A549 (cell line): Measurements from ENCODE around the gene SLCO4A1. TPM values are rescaled to one million over a fixed set of nuclear protein-coding genes. Genes with fewer than 3 reads are reported as not detected.

Experiments
- ATAC-seq, 2 experiments: fragments of 200-7000 bp in 1 of 2; fragments of >200 bp in 1 of 2; cut with Nextera tagmentation in 1 of 2; cut with Tn5 transposase in 1 of 2; 3 replicates each; pipeline versions ENCODE4 v1.8.0 to v1.9.1; 2018 to 2020; ENCODE audit warnings: mild to moderate bottlenecking in 1 of 2, moderate library complexity in 1 of 2
- CTCF ChIA-PET: fragments of 300-600 bp; sonication (Branson Sonifier 250); formaldehyde crosslinking; extraction: SDS; loops from one replicate; lab custom pipeline; 2021; ENCODE audit warnings: antibody characterized with exemption, inconsistent platforms; lab: Yijun Ruan, JAX
- POLR2A ChIA-PET: fragments of 350-600 bp; formaldehyde crosslinking; extraction: SDS; loops from one replicate; lab custom pipeline; 2021; ENCODE audit warnings: antibody characterized with exemption, inconsistent platforms; lab: Yijun Ruan, JAX
- DNase-seq, 2 experiments: peaks; one replicate each; pipeline versions ENCODE4 v3.0.0 to v3.0.0-alpha.2; 2011 to 2016; ENCODE audit warnings: low read depth in 1 of 2, low spot score in 1 of 2
- FAIRE-seq: peaks from 2 replicates; lab custom pipeline; 2011; peaks lifted over from hg19 to GRCh38; lab: Jason Lieb, UNC
- H3K27ac ChIP-seq, 2 experiments: fragments of >200 bp; sonication (Bioruptor Twin); formaldehyde crosslinking; 3 replicates each; pipeline ENCODE4 v1.5.1; 2016 to 2017
- H3K4me1 ChIP-seq: fragments of >200 bp; sonication (Bioruptor Twin); formaldehyde crosslinking; 3 replicates; pipeline ENCODE4 v1.6.1; 2016
- H3K4me2 ChIP-seq: fragments of >200 bp; sonication (Bioruptor Twin); formaldehyde crosslinking; 3 replicates; pipeline ENCODE4 v1.6.1; 2016
- H3K4me3 ChIP-seq: fragments of >200 bp; sonication (Bioruptor Twin); formaldehyde crosslinking; 3 replicates; pipeline ENCODE4 v1.5.1; 2016
- H3K9me3 ChIP-seq: fragments of >200 bp; sonication (Bioruptor Twin); formaldehyde crosslinking; 3 replicates; pipeline ENCODE4 v1.6.1; 2016
- BHLHE40 ChIP-seq: IDR thresholded peaks from 2 replicates; pipeline ENCODE4 v1.6.1; 2012; ENCODE audit warnings: low read depth, low read length, inconsistent platforms
- CBX2 ChIP-seq: fragments of 200-600 bp; sonication (generic); IDR thresholded peaks from 2 replicates; pipeline ENCODE4 v1.6.1; 2016; ENCODE audit warnings: low read depth, mild to moderate bottlenecking, borderline replicate concordance
- CHD2 ChIP-seq: fragments of 150-350 bp; IDR thresholded peaks from 2 replicates; pipeline ENCODE4 v1.6.1; 2014; ENCODE audit warnings: low read length; ENCODE audit not compliant: partially characterized antibody
- CHD4 ChIP-seq: fragments of 200-600 bp; sonication (generic); IDR thresholded peaks from 2 replicates; pipeline ENCODE4 v1.6.1; 2016; ENCODE audit warnings: antibody characterized with exemption, mild to moderate bottlenecking, borderline replicate concordance
- EHMT2 ChIP-seq: fragments of 200-600 bp; sonication (generic); IDR thresholded peaks from 2 replicates; pipeline ENCODE4 v1.6.1; 2016; ENCODE audit warnings: antibody characterized with exemption, low read depth, mild to moderate bottlenecking, moderate library complexity
- ELK1 ChIP-seq: fragments of 150-350 bp; IDR thresholded peaks from 2 replicates; pipeline ENCODE4 v1.6.1; 2014; ENCODE audit warnings: low read depth, mild to moderate bottlenecking, low read length
- EP300 ChIP-seq, 2 experiments: fragments of >200 bp; sonication (Bioruptor Twin); formaldehyde crosslinking; IDR thresholded peaks; 2 replicates in 1 of 2; 3 replicates in 1 of 2; pipeline ENCODE4 v1.6.1; 2016 to 2017
- HEYL ChIP-seq: fragments of 250-450 bp; sonication (Bioruptor Pico); IDR thresholded peaks from 2 replicates; pipeline ENCODE4 v1.8.0; 2021; ENCODE audit warnings: mild to moderate bottlenecking, moderate library complexity
- HMGXB4 ChIP-seq: fragments of 250-450 bp; sonication (Bioruptor Pico); IDR thresholded peaks from 2 replicates; pipeline ENCODE4 v1.5.0; 2021; ENCODE audit warnings: mild to moderate bottlenecking, moderate library complexity, borderline replicate concordance
- HOXA7 ChIP-seq: fragments of 250-450 bp; sonication (Bioruptor Pico); IDR thresholded peaks from 2 replicates; pipeline ENCODE4 v1.5.0; 2020; ENCODE audit warnings: mild to moderate bottlenecking, moderate library complexity
- JUN ChIP-seq, 2 experiments: fragments of >200 bp; sonication (Bioruptor Twin); formaldehyde crosslinking; IDR thresholded peaks; 2 replicates in 1 of 2; 3 replicates in 1 of 2; pipeline ENCODE4 v1.6.1; 2016 to 2017
- JUNB ChIP-seq: fragments of >200 bp; sonication (Bioruptor Twin); formaldehyde crosslinking; IDR thresholded peaks from 2 replicates; pipeline ENCODE4 v1.6.1; 2016
- KDM1A ChIP-seq: fragments of 200-600 bp; sonication (generic); IDR thresholded peaks from 2 replicates; pipeline ENCODE4 v1.6.1; 2016; ENCODE audit warnings: low read depth, mild to moderate bottlenecking
- MAFK ChIP-seq: fragments of 450-650 bp; IDR thresholded peaks from 2 replicates; pipeline ENCODE4 v1.6.1; 2014; ENCODE audit not compliant: partially characterized antibody
- NFE2L2 ChIP-seq: fragments of 150-350 bp; conservative IDR thresholded peaks from 2 replicates; pipeline ENCODE4 v1.6.1; 2014; ENCODE audit warnings: low read length
- NR3C1 ChIP-seq: fragments of >200 bp; sonication (Bioruptor Twin); formaldehyde crosslinking; IDR thresholded peaks from 3 replicates; pipeline ENCODE4 v1.6.1; 2017
- PBX3 ChIP-seq: IDR thresholded peaks from 2 replicates; pipeline ENCODE4 v1.6.1; 2012
- POLR2A ChIP-seq: IDR thresholded peaks from 2 replicates; pipeline ENCODE4 v1.6.1; 2012; ENCODE audit warnings: mild to moderate bottlenecking, low read length
- RCOR1 ChIP-seq: fragments of 150-350 bp; IDR thresholded peaks from 2 replicates; pipeline ENCODE4 v1.6.1; 2014; ENCODE audit warnings: antibody characterized with exemption, low read length, low read depth
- SMC3 ChIP-seq: fragments of >200 bp; sonication (Bioruptor Twin); formaldehyde crosslinking; IDR thresholded peaks from 3 replicates; pipeline ENCODE4 v1.6.1; 2018; ENCODE audit warnings: inconsistent platforms
- SREBF2 ChIP-seq: fragments of 450-650 bp; IDR thresholded peaks from 2 replicates; pipeline ENCODE4 v1.6.1; 2014; ENCODE audit warnings: mild to moderate bottlenecking, moderate library complexity
- USF2 ChIP-seq: fragments of 450-650 bp; IDR thresholded peaks from 2 replicates; pipeline ENCODE4 v1.6.1; 2014; ENCODE audit warnings: antibody characterized with exemption
- ZC3H11A ChIP-seq: fragments of 450-650 bp; IDR thresholded peaks from 2 replicates; pipeline ENCODE4 v1.6.1; 2014; ENCODE audit warnings: antibody characterized with exemption, mild to moderate bottlenecking
- ZFP36 ChIP-seq: fragments of 450-650 bp; IDR thresholded peaks from 2 replicates; pipeline ENCODE4 v1.6.1; 2014; ENCODE audit warnings: borderline replicate concordance; ENCODE audit not compliant: partially characterized antibody
- ZNF302 ChIP-seq: fragments of 250-450 bp; sonication (Bioruptor Pico); IDR thresholded peaks from 2 replicates; pipeline ENCODE4 v1.9.0; 2021; ENCODE audit warnings: inconsistent platforms, mild to moderate bottlenecking, moderate library complexity
- WGBS: methylation state at CpG from one replicate; pipeline ENCODE4 v1.1.6; 2017; ENCODE audit errors: missing lambda C conversion rate; 5-methylcytosine and 5-hydroxymethylcytosine counted together
- polyA plus RNA-seq, 4 experiments: library from polyadenylated mRNA; depleted of rRNA in 3 of 4; stranded (reverse); fragments of >200 nt; fragmentation: RNase III in 1 of 4; extraction: RNeasy Plus Mini Kit Qiagen cat#74134 plus additional on column Dnase treatment in 1 of 4; gene quantifications; 2 replicates in 3 of 4; 3 replicates in 1 of 4; pipeline ENCODE4 v1.2.3, GENCODE V29; 2011 to 2017

SLCO4A1 gene
- polyA plus RNA-seq, 2 of the 4 experiments (the other 2 are of a cell fraction) = 1.3 to 11.2 TPM

GRCh38 chr20:62694868-62695267, 52.6 kb downstream of the SLCO4A1 start:
- ATAC-seq = no peak
- no peak for TF ChIP-seq BHLHE40
- TF ChIP-seq HOXA7 = no peak
- no peak for TF ChIP-seq PBX3
- no peak for TF ChIP-seq ZC3H11A
- no peak for TF ChIP-seq JUNB
- TF ChIP-seq KDM1A = no peak
- no peak for TF ChIP-seq CHD4
- TF ChIP-seq EP300 (IDR thresholded peaks at IDR 0.05) = no peak
- TF ChIP-seq NFE2L2 = no peak
- no peak for TF ChIP-seq USF2
- Histone ChIP-seq H3K4me2 (no peak overlapping the region), H3K4me1 (no peaks in the 10 kb centered on the region), H3K9me3 (no peaks in the 10 kb centered on the region), H3K27ac (no peak overlapping the region), H3K4me3 (no peak overlapping the region)
- ChIA-PET POLR2A (interaction anchor here (0.6 kb wide), 1 partner anchor 392 kb away, joined by 14 read pairs; the partner anchor contains the start of gene ADRM1), CTCF (interaction anchor here (1.0 to 2.8 kb wide), 7 partner anchors 9 to 314 kb away, joined by 3 to 23 read pairs (median 4); no protein-coding TSS in a partner anchor)
- 49% methylated on average over 15 of the region's 15 CpGs for WGBS
- DNase-seq = no peak
- FAIRE-seq = no peak

GRCh38 chr20:62695448-62696414, 53.4 kb downstream of the SLCO4A1 start:
- FAIRE-seq (no peak), ATAC-seq (no peak), DNase-seq (no peak)
- no peak overlapping the region for H3K4me2 ChIP-seq
- CTCF ChIA-PET = interaction anchor here (1.1 to 2.8 kb wide), 6 partner anchors 8 to 95 kb away, joined by 3 to 23 read pairs (median 4); no protein-coding TSS in a partner anchor
- POLR2A ChIA-PET = no interaction called here
- TF ChIP-seq NR3C1 = no peak
- TF ChIP-seq KDM1A = no peak
- no peak for TF ChIP-seq SMC3
- no peak for TF ChIP-seq JUNB
- no peak overlapping the region for H3K27ac ChIP-seq
- WGBS = 62% methylated on average over 29 of the region's 32 CpGs
- H3K4me1 ChIP-seq = no peaks in the 10 kb centered on the region
- H3K9me3 ChIP-seq = no peaks in the 10 kb centered on the region
- no peak overlapping the region for H3K4me3 ChIP-seq

GRCh38 chr20:62696434-62696957, 54.2 kb downstream of the SLCO4A1 start:
- POLR2A ChIA-PET = no interaction called here
- TF ChIP-seq HEYL (CRISPR knock-in tag) (no peak), KDM1A (no peak), POLR2A (no peak), CBX2 (no peak)
- TF ChIP-seq, all 56 proteins: peak for 0
- Histone ChIP-seq H3K4me1 (no peaks in the 10 kb centered on the region), H3K27ac (no peak overlapping the region), H3K4me3 (no peak overlapping the region), H3K9me3 (no peaks in the 10 kb centered on the region), H3K4me2 (no peak overlapping the region)
- CTCF ChIA-PET = interaction anchor here (16.9 kb wide), 1 partner anchor 94 kb away, joined by 250 read pairs; no protein-coding TSS in a partner anchor
- no peak for DNase-seq
- WGBS = 56% methylated on average over 15 of the region's 16 CpGs
- FAIRE-seq = no peak
- no peak for ATAC-seq

GRCh38 chr20:62696989-62697388, 54.7 kb downstream of the SLCO4A1 start:
- DNase-seq = no peak
- CTCF ChIA-PET = interaction anchor here (1.4 to 16.9 kb wide), 2 partner anchors 69 to 93 kb away, joined by 3 to 250 read pairs; no protein-coding TSS in a partner anchor
- WGBS = 52% methylated on average over 9 of the region's 10 CpGs
- no peak overlapping the region for H3K27ac ChIP-seq
- POLR2A ChIA-PET = no interaction called here
- no peaks in the 10 kb centered on the region for H3K9me3 ChIP-seq
- no peak for FAIRE-seq
- H3K4me1 ChIP-seq = no peaks in the 10 kb centered on the region
- no peak for ATAC-seq
- H3K4me2 ChIP-seq = no peak overlapping the region
- H3K4me3 ChIP-seq = no peak overlapping the region
- no peak for TF ChIP-seq HOXA7
- TF ChIP-seq ELK1 = no peak
- no peak for TF ChIP-seq MAFK
- no peak for TF ChIP-seq ZNF302
- no peak for TF ChIP-seq JUNB
- TF ChIP-seq RCOR1 = no peak
- TF ChIP-seq ZFP36 = no peak
- TF ChIP-seq SREBF2 = no peak
- TF ChIP-seq NFE2L2 = no peak
- TF ChIP-seq EHMT2 = no peak
- no peak for TF ChIP-seq JUN (IDR thresholded peaks at IDR 0.05)
- no peak for TF ChIP-seq CHD2
- no peak for TF ChIP-seq HMGXB4
